ENCODE data around the gene NGEF. TPM values are rescaled to one million over a fixed set of nuclear protein-coding genes. Genes with fewer than 3 reads are reported as not detected.

The NGEF gene
- total and polyA plus RNA-seq, 3 donors from 2014 or later: 7.9 to 28.7 (median 15.6) TPM

DNA sequence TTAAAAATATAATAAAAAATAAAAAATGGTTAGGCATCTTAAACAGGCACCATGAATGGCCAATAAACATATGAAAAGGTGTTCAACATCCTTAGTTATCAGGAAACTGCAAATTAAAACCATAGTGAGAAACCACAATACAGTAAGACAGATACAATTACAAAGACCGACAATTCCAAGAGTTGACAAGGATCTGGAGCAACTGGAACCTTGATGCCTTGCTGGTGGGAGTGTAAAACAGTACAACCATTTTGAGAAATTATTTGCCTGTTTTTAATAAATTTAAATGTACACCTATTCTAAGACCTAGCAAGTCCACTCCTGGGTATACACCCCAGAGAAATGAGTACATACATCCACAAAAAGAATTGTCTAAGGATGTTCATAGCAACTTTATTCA lies 49.1 kb downstream of the NGEF start:
- H3K36me3 ChIP-seq (ENCODE audit: low read depth, missing control alignments): no peaks in the 10 kb centered on the region
- no peaks in the 10 kb centered on the region for H3K9me3 ChIP-seq
- no peak for TF ChIP-seq POLR2A (IDR thresholded peaks at IDR 0.05)
- TF ChIP-seq, protein P1, sequence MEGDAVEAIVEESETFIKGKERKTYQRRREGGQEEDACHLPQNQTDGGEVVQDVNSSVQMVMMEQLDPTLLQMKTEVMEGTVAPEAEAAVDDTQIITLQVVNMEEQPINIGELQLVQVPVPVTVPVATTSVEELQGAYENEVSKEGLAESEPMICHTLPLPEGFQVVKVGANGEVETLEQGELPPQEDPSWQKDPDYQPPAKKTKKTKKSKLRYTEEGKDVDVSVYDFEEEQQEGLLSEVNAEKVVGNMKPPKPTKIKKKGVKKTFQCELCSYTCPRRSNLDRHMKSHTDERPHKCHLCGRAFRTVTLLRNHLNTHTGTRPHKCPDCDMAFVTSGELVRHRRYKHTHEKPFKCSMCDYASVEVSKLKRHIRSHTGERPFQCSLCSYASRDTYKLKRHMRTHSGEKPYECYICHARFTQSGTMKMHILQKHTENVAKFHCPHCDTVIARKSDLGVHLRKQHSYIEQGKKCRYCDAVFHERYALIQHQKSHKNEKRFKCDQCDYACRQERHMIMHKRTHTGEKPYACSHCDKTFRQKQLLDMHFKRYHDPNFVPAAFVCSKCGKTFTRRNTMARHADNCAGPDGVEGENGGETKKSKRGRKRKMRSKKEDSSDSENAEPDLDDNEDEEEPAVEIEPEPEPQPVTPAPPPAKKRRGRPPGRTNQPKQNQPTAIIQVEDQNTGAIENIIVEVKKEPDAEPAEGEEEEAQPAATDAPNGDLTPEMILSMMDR (IDR thresholded peaks at IDR 0.05): no peak
- H3K4me3 ChIP-seq: no peak overlapping the region
- no peaks in the 10 kb centered on the region for H3K27me3 ChIP-seq
- intact Hi-C loops (cut with DNase I; ENCODE audit: low total_unique reads): no loop called here
- 89 to 97% methylated on average over 1 of the region's 1 CpG for WGBS, 2 donors
- DNase-seq: no peak
- H3K27ac ChIP-seq: no peak overlapping the region
- H3K4me1 ChIP-seq: no peaks in the 10 kb centered on the region

DNA sequence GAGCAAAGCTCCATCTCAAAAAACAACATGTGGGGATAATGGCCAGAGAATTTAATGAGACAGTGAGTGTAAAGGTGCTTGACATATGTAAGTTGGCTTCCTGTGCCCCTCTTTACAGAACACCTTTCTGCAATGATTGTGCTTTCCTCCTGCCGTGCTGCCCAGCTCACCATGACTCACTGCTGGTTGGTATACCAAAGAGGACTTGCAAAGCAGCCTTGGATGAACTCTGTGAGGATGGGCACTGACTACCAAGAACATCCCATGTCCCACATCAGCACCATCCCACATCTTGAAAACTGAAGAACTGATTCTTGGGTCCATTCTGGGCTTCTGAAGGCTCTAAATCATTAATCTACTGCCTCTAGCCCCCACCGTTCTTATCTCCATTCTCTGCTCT lies 52.2 kb downstream of the NGEF start:
- no peak for DNase-seq
- TF ChIP-seq POLR2A (IDR thresholded peaks at IDR 0.05): no peak
- TF ChIP-seq, protein P1 (IDR thresholded peaks at IDR 0.05): no peak
- H3K27ac ChIP-seq: no peak overlapping the region
- intact Hi-C loops (cut with DNase I; ENCODE audit: low total_unique reads): no loop called here
- H3K9me3 ChIP-seq: no peaks in the 10 kb centered on the region
- H3K27me3 ChIP-seq: no peaks in the 10 kb centered on the region
- no peak overlapping the region for H3K4me3 ChIP-seq
- H3K4me1 ChIP-seq: no peaks in the 10 kb centered on the region
- no peaks in the 10 kb centered on the region for H3K36me3 ChIP-seq (ENCODE audit: low read depth, missing control alignments)
- 82 to 87% methylated on average over 2 of the region's 2 CpGs for WGBS, 2 donors

DNA sequence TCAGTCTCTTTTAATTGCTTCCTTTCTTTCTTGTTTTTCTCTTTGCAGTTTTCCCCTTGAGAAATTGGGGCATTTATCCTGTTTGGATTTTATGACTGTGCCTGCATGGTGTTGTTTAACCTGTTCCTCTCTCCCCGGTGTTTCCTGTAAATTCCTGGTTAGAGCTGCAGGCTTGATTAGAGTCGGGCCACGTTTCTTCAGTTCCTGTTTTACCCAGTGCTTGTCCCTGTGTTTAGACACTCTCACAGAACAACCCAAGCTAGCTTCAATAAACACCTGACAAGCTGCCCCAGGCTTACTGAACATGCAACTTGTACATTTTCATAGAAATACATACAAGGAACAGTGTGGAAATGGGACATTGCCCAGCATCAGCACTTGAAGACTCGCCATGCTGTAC lies 53.9 kb downstream of the NGEF start:
- DNase-seq: no peak
- no peaks in the 10 kb centered on the region for H3K27me3 ChIP-seq
- H3K27ac ChIP-seq: no peak overlapping the region
- 91 to 96% methylated on average over 4 of the region's 4 CpGs for WGBS, 2 donors
- no peaks in the 10 kb centered on the region for H3K36me3 ChIP-seq (ENCODE audit: low read depth, missing control alignments)
- H3K4me1 ChIP-seq: no peaks in the 10 kb centered on the region
- intact Hi-C loops (cut with DNase I; ENCODE audit: low total_unique reads): no loop called here
- H3K4me3 ChIP-seq: no peak overlapping the region
- H3K9me3 ChIP-seq: no peaks in the 10 kb centered on the region
- TF ChIP-seq POLR2A (IDR thresholded peaks at IDR 0.05): no peak
- TF ChIP-seq, protein P1 (IDR thresholded peaks at IDR 0.05): no peak

DNA sequence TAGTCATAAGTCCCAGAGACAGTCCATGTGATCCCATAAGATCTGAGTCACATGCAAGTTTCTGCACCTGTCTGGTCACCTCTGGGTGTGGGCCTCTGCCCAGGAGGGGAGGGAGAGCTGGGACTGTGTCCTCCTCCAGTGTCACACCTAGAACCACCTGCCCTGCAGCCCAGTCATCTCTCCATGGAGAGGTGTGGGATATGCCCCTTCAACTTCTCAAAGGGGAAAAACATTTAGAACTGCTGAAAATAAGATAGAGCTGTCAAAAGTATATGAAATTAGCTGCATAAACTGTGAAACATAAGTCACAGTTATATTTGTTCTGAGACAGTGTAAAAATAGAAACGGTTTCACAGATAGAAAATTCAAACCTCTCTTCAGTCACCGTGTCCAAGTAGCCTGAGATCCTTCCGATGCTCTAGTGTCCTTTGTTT lies 55.4 kb downstream of the NGEF start:
- intact Hi-C loops (cut with DNase I; ENCODE audit: low total_unique reads): no loop called here
- Histone ChIP-seq H3K27me3 (no peaks in the 10 kb centered on the region), H3K36me3 (ENCODE audit: low read depth, missing control alignments) (no peaks in the 10 kb centered on the region), H3K4me3 (no peak overlapping the region), H3K4me1 (no peaks in the 10 kb centered on the region), H3K27ac (no peak overlapping the region), H3K9me3 (no peaks in the 10 kb centered on the region)
- 81 to 84% methylated on average over 3 of the region's 3 CpGs for WGBS, 2 donors
- DNase-seq: no peak
- TF ChIP-seq POLR2A (IDR thresholded peaks at IDR 0.05): no peak
- TF ChIP-seq, protein P1 (IDR thresholded peaks at IDR 0.05): no peak

DNA sequence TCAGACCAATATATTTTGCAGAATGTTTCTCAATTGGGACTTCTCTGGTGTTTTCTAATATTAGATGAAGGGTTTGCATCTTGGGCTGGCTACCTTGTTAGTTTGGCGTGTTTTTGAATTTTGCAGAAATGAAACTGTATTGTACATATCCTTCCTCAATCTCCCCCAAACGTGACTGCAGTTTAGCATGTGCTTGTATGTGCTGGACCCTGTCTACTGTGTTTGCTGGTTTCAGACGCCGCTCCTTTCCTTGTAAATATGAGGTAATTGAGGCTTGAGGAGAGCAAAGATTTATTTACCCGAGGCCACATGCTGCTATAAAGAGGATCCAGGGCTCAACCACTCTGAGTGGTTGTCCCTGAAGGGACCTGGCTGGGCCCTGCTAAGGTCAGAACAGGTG lies 57.2 kb downstream of the NGEF start:
- 68 to 73% methylated on average over 5 of the region's 5 CpGs for WGBS, 2 donors
- intact Hi-C loops (cut with DNase I; ENCODE audit: low total_unique reads): no loop called here
- H3K36me3 ChIP-seq (ENCODE audit: low read depth, missing control alignments): no peaks in the 10 kb centered on the region
- H3K4me1 ChIP-seq: no peaks in the 10 kb centered on the region
- H3K27ac ChIP-seq: no peak overlapping the region
- no peak overlapping the region for H3K4me3 ChIP-seq
- no peak for TF ChIP-seq POLR2A (IDR thresholded peaks at IDR 0.05)
- TF ChIP-seq, protein P1 (IDR thresholded peaks at IDR 0.05): no peak
- DNase-seq: no peak
- no peaks in the 10 kb centered on the region for H3K9me3 ChIP-seq
- H3K27me3 ChIP-seq: no peaks in the 10 kb centered on the region
